Kidney tubule cell (primary cell): ENCODE results near the gene VSIG10L.

Experiments used
- DNase-seq: peaks from one replicate; pipeline ENCODE4 v3.0.0-alpha.2; 2018; ENCODE audit warnings: low spot score

The VSIG10L gene

DNA sequence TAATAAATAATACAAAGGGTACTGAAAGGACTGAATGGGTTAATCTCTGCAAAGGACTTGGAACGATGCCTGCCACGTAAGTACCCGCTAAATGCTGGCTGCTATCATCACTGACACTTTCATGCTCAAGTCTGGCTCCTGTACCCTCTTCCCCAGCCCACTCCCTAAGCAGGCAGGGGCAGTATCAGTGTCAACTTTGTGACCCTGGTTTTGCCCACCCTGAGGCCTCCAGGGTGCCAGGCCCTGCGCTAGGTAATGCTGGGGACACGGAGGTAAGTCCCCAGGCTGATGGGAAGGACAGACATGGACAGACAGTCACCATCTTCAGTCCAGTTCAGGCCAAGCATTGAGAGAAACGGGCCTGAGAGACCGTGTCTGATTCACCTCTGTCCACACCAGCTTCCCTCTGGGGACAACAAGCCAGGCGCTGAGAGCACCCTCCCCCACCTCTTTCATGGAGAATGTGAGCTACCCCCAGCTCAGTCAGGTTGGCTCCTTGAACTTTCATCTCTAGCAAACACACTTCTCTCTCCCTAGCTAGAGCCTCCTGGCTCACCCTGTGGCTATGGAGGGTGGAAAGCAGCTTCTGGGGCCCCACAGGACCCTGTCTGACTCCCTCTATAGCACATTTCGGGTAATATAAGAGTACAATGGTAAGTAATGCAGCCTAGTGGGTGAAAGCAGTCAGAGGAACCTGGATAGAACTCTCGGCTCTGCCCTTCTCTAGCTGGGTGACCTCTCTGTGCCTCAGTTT lies 23.4 kb upstream of the VSIG10L start:
- peak; percentile 45 for DNase-seq

GRCh38 chr19:51364200-51365106 lies 22.5 kb upstream of the VSIG10L start:
- DNase-seq = no peak

GRCh38 chr19:51361239-51361638 lies 19.3 kb upstream of the VSIG10L start:
- no peak for DNase-seq

GRCh38 chr19:51359294-51359693 lies 17.4 kb upstream of the VSIG10L start:
- DNase-seq = peak; percentile 29

- no peak for DNase-seq
These were observed 16.0 kb upstream of the VSIG10L start for GRCh38 chr19:51357952-51358351.

DNA sequence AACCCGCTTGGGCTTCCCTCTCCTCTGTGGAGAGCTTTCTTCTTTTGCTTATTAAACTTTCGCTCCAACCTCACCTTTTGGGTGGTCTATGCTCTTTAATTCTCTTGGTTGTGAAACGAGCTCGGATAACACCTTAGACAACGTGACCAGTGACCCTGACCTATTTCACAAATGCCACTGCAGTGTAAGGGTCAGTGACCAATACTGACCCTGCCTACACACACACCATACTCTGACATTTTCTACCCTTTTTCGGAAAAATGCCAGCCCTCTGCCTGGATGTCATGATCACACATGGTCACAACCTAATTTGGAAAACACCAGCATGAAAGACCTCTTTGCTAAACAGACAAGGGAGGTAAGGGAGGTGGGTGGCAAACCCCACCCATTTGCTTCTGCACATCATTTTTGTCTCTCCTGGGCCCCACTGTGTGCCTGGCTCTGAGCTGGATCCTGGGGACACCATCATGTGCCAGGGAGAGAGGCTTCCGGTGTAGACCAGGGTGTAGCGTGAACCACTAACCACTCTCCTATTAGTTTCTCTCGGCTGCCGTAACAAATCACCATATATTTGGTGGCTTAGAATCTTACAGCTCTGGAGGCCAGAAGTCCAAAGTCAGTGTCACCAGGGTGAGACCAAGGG lies 14.3 kb upstream of the VSIG10L start:
- DNase-seq = no peak

GRCh38 chr19:51354742-51355148 lies 12.8 kb upstream of the VSIG10L start:
- no peak for DNase-seq

- DNase-seq = no peak
These were observed 12.3 kb upstream of the VSIG10L start for GRCh38 chr19:51354103-51354741.

DNA sequence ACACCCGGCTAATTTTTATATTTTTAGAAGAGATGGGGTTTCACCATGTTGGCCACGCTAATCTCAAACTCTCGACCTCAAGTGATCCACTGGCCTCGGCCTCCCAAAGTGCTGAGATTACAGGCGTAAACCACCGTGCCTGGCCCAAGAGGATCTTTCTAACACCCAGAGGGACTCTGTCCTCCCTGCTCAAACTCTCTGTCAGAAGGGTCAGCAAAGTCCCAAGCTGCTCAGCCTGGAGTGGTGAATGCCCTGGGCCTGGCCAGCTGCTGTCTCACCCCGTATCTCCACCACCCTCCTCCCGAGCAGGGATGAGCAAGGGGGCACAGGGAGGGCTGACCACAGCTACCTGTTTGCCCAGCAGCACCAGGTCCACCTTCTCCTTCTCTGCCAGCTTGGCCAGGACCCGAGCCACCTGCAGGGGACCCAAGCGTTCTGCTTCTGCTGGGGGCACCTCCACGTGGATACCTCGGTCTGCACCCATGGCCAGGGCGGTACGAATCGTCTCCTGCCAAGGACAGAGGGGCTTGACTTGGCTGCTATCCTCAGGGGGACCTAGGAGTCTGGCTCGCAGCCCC lies 10.9 kb upstream of the VSIG10L start:
- no peak for DNase-seq

DNA sequence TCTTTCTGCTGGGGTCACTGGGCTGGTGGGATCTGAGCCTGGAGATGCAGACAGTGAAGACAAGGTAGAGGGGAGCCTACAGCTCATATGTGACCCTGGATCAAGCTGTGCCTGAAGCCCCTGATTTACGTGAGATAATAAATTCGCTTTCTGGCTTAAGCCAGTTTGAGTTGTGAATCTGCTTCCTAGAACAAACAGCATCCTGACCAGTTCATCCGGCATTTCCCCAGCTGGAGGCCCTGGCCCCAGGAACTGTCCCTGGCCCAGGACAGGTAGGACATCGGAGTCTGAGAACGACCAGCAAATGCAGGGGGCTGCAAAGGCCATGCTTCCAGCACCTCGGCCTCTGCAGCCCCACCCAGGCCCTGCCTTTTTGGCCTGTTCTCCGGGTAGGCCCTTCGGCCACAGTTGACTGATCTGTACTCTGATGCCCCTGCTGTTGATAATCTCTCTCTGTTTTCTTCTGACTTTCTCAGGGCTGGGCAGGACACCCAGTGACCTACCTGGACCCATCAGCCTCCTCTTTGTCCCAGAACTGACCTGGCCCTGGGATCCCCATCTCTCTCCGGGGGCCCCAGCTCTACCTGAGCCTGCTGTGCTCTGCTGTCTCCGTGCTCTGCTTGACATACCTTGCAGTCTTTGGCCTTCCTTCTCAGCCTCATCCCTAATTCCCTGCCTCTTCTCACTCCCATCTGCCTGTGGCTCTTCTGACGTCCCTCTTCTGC lies 9.5 kb upstream of the VSIG10L start:
- no peak for DNase-seq

- peak; percentile 9 for DNase-seq
These were observed 5.4 kb upstream of the VSIG10L start for GRCh38 chr19:51347209-51347928.

DNA sequence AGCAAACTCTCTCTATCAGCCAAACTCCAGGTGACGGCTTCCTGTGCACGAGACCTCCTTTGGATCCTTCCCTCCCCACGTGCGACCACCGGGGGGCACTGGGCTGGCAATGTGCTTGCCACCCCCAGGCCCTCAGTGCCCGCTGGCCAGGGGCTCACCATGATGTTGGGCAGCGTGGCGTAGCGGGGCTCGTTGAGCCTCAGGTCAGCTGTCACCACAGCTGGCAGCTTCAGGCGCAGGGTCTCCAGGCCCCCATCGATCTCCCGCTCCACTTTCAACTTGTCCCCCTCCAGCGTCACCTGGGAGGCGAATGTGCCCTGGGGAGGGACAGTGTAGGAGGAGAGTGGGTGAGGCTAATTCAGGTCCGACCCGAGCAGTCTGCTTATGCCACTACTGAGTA lies 4.8 kb upstream of the VSIG10L start:
- DNase-seq = no peak

GRCh38 chr19:51345076-51345620 lies 3.2 kb upstream of the VSIG10L start:
- DNase-seq = no peak

- no peak for DNase-seq
These were observed 961 bp upstream of the VSIG10L start for GRCh38 chr19:51342631-51343569.

DNA sequence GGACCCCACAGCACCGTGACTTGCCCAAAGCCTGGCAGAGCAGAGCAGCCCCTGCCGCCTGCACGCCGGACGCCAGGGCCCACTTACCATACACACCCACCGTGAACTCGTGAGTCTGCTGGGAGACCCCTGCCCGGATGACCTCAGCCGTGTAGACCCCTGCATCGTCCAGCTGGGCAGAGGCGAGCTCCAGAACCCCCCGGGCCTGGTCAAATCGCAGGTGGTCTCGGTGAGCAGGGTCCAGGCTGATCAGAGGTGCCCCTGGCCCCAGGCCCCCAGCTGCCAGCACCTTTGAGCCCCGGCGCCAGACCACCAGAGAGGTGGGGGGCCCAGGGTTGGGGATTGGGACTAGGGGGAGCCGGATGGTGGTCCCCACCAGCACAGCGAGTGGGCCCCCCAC lies 873 bp downstream of the VSIG10L start:
- DNase-seq = no peak

DNA sequence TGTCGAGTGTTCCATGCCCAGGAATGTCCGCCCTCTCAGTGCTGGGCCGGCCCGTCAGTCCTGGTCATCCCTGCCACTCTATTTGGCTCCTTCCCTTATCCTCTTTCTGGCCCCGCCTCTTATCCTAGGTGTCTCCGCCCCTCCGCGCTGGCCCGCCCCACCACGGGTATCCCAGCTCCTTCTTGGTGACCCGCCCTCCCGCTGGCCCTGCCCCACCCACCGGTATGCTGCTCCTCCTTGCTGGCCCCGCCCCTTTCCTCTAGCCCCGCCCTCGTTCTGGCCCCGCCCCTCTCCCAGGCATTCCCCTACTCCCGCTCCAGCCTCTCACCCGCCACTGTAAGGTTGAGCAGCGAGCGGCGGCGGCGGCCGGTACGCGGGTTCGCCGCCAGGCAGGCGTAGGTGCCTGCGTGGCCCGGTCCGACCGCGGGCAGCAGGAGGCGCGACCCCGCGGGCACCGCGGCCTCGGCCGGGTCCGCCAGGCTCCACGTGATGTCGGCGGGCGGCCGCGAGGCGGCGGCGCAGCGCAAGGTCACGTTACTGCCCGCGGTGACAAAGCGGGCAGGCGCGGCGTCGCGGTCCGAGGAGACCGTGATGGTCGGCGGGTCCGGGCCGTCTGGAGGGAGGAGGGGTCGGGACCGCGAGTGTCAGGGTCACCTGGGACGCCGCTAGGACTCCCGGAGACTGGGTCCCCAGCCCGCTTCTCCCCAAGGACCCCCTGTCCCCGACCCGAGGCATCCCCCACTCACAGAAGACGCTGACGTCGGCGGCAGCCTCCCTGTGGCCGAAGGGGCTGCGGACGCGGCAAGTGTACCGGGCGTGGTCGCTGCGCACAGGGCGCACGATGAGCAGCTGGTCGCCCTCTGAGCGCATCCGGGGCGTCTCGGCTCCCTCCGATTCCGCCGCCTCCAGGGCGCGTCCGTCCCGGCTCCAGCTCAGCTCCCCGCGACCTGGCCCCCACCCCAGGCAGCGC lies 2.0 kb downstream of the VSIG10L start:
- peak; percentile 97 for DNase-seq

DNA sequence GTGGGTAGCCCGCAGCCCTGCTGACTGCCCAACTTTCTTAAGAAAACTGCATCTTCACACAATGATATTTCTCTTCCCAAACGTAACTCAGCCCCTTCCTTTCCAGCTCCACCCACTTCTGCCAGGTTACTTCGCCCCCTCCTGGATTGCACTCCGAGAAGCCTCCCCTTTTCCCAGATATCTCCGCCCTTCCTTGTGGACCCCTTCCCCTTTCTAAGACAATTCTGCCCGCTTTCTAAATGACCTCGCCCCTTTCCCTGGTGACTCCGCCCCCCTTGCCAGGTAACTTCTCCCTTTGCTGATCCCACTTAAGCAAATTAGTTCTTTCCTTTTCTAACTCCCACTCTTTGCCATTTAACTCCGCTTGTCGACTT lies 2.6 kb downstream of the VSIG10L start:
- DNase-seq = no peak
